ENCODE measurements around the gene ATF4.
"Not testable (repeated sequence)": the region's sequence is repeated elsewhere in the genome, so short reads cannot be mapped to it uniquely, and the experiment has no call there.

ATF4 gene

GRCh38 chr22:39515266-39516050, 4.9 kb upstream of the ATF4 start:
- peaks cover 68% of the 10 kb centered on the region for H3K36me3 Mint-ChIP-seq (ENCODE audit: low read depth)
- peaks cover 45% of the 10 kb centered on the region for H3K4me1 Mint-ChIP-seq (ENCODE audit: low read depth)
- H3K27me3 Mint-ChIP-seq: peaks cover 3% of the 10 kb centered on the region
- peak overlapping the region; percentile 71 for H3K27ac Mint-ChIP-seq
- H3K4me3 Mint-ChIP-seq: peak overlapping the region; percentile 8
- H3K9me3 Mint-ChIP-seq: no peaks in the 10 kb centered on the region

GRCh38 chr22:39517470-39517869, 2.9 kb upstream of the ATF4 start:
- Mint-ChIP-seq H3K9me3 (no peaks in the 10 kb centered on the region), H3K4me3 (no peak overlapping the region), H3K27me3 (peaks cover 3% of the 10 kb centered on the region), H3K36me3 (ENCODE audit: low read depth) (peaks cover 72% of the 10 kb centered on the region), H3K27ac (no peak overlapping the region), H3K4me1 (ENCODE audit: low read depth) (peaks cover 56% of the 10 kb centered on the region)

GRCh38 chr22:39518144-39518786, 2.1 kb upstream of the ATF4 start:
- Mint-ChIP-seq H3K4me1 (ENCODE audit: low read depth) (peaks cover 64% of the 10 kb centered on the region), H3K4me3 (peak overlapping the region; percentile 88), H3K9me3 (no peaks in the 10 kb centered on the region), H3K27me3 (peaks cover 3% of the 10 kb centered on the region), H3K27ac (peak overlapping the region; percentile 96), H3K36me3 (ENCODE audit: low read depth) (peaks cover 74% of the 10 kb centered on the region)

GRCh38 chr22:39518996-39519680, 1.2 kb upstream of the ATF4 start:
- Mint-ChIP-seq H3K27ac (peak overlapping the region; percentile 96), H3K27me3 (peaks cover 3% of the 10 kb centered on the region), H3K9me3 (no peaks in the 10 kb centered on the region), H3K4me3 (peak overlapping the region; percentile 88), H3K4me1 (ENCODE audit: low read depth) (peaks cover 70% of the 10 kb centered on the region), H3K36me3 (ENCODE audit: low read depth) (peaks cover 71% of the 10 kb centered on the region)

GRCh38 chr22:39519681-39520225, 609 bp upstream of the ATF4 start:
- Mint-ChIP-seq H3K36me3 (ENCODE audit: low read depth) (peaks cover 71% of the 10 kb centered on the region), H3K27ac (peak overlapping the region; percentile 96), H3K4me3 (peak overlapping the region; percentile 88), H3K9me3 (no peaks in the 10 kb centered on the region), H3K4me1 (ENCODE audit: low read depth) (peaks cover 72% of the 10 kb centered on the region), H3K27me3 (peaks cover 3% of the 10 kb centered on the region)

- Mint-ChIP-seq H3K36me3 (ENCODE audit: low read depth) (peaks cover 66% of the 10 kb centered on the region), H3K4me1 (ENCODE audit: low read depth) (peaks cover 72% of the 10 kb centered on the region), H3K4me3 (peak overlapping the region; percentile 88), H3K27ac (peak overlapping the region; percentile 96)
- H3K27me3 Mint-ChIP-seq, H3K9me3 Mint-ChIP-seq: not testable (repeated sequence)
These were observed 934 bp downstream of the ATF4 start for GRCh38 chr22:39521106-39521885.

GRCh38 chr22:39522091-39522490, 1.7 kb downstream of the ATF4 start:
- Mint-ChIP-seq H3K27ac (peak overlapping the region; percentile 96), H3K4me1 (ENCODE audit: low read depth) (peaks cover 73% of the 10 kb centered on the region), H3K36me3 (ENCODE audit: low read depth) (peaks cover 62% of the 10 kb centered on the region), H3K4me3 (peak overlapping the region; percentile 88)
- not testable (repeated sequence) for H3K27me3 Mint-ChIP-seq, H3K9me3 Mint-ChIP-seq

- Mint-ChIP-seq H3K4me1 (ENCODE audit: low read depth) (peaks cover 75% of the 10 kb centered on the region), H3K36me3 (ENCODE audit: low read depth) (peaks cover 58% of the 10 kb centered on the region), H3K27me3 (peaks cover 3% of the 10 kb centered on the region), H3K9me3 (no peaks in the 10 kb centered on the region), H3K27ac (peak overlapping the region; percentile 96), H3K4me3 (peak overlapping the region; percentile 88)
These were observed 2.4 kb downstream of the ATF4 start for GRCh38 chr22:39522567-39523300.

- H3K4me1 Mint-ChIP-seq (ENCODE audit: low read depth): peaks cover 72% of the 10 kb centered on the region
- H3K27ac Mint-ChIP-seq: peak overlapping the region; percentile 81
- H3K36me3 Mint-ChIP-seq (ENCODE audit: low read depth): peaks cover 61% of the 10 kb centered on the region
- H3K27me3 Mint-ChIP-seq: peaks cover 3% of the 10 kb centered on the region
- H3K4me3 Mint-ChIP-seq: peak overlapping the region; percentile 59
- H3K9me3 Mint-ChIP-seq: no peaks in the 10 kb centered on the region
These were observed 3.9 kb downstream of the ATF4 start for GRCh38 chr22:39524089-39524752.

DNA sequence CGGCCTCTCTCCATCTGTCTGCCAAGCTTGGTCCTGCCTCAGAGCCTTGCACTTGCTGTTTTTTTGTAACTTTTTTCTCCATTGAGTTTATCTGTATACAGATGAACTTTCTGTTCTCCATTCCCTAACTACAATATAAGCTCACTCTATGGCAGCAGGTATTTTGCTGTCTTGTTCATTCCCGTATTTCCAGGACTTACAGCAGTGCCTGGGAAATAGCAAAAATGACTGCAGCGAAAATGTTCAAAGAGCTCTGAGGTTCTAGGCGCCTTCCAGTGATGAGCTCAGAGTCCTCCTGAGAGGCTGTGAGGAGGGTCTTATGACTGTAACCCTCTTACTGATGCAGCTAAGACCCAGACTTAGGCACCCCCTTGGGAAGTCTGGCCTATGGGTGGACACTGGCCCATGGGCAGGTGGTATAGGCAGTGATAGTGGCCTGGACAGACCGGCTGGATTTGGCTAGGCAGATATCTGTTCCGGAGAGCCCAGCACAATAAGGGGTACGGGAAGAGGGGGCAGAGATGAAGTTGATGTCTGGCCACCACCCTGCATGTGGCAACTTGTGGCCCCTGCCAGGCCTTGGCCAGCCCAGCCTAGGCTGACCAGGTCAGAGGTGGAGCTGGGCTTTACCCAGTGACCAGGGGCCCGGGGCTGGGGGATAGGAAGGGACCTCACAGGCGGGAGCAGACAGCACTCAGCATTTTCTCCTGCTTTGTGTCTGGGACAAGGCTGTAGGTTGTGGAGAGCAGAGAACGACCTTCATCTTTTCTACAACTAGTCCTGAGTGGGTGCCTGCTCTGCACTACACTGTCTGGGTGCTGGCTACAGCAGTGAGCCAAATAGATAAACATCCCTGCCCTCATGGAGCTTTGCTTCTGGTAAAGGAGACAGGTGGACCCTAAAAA, 4.6 kb downstream of the ATF4 start:
- Mint-ChIP-seq H3K27me3 (peaks cover 3% of the 10 kb centered on the region), H3K9me3 (no peaks in the 10 kb centered on the region), H3K4me1 (ENCODE audit: low read depth) (peaks cover 78% of the 10 kb centered on the region), H3K27ac (peak overlapping the region; percentile 81), H3K4me3 (peak overlapping the region; percentile 59), H3K36me3 (ENCODE audit: low read depth) (peaks cover 68% of the 10 kb centered on the region)

- H3K36me3 Mint-ChIP-seq (ENCODE audit: low read depth): peaks cover 68% of the 10 kb centered on the region
- peak overlapping the region; percentile 28 for H3K4me3 Mint-ChIP-seq
- no peaks in the 10 kb centered on the region for H3K27me3 Mint-ChIP-seq
- H3K4me1 Mint-ChIP-seq (ENCODE audit: low read depth): peaks cover 81% of the 10 kb centered on the region
- peak overlapping the region; percentile 78 for H3K27ac Mint-ChIP-seq
- H3K9me3 Mint-ChIP-seq: no peaks in the 10 kb centered on the region
These were observed 5.3 kb downstream of the ATF4 start for GRCh38 chr22:39525658-39525975.

GRCh38 chr22:39526736-39527171, 6.4 kb downstream of the ATF4 start:
- H3K27me3 Mint-ChIP-seq: no peaks in the 10 kb centered on the region
- peaks cover 88% of the 10 kb centered on the region for H3K4me1 Mint-ChIP-seq (ENCODE audit: low read depth)
- peaks cover 67% of the 10 kb centered on the region for H3K36me3 Mint-ChIP-seq (ENCODE audit: low read depth)
- H3K4me3 Mint-ChIP-seq: no peak overlapping the region
- no peaks in the 10 kb centered on the region for H3K9me3 Mint-ChIP-seq
- H3K27ac Mint-ChIP-seq: peak overlapping the region; percentile 18

All from stimulated activated naive CD8-positive, alpha-beta T cell treated with anti-CD3 and anti-CD28 coated beads, Interleukin-15, Interleukin-2, amounts not matched to agents 100 ng/mL and 50 ng/mL, for 24 hours (primary cell).